ENCODE measurements around the gene TLCD2.

- TF ChIP-seq CTCF (IDR thresholded peaks at IDR 0.05) (no peak), POLR2A (IDR thresholded peaks at IDR 0.05) (no peak)
Observed at GRCh38 chr17:1743088-1743439, 32.9 kb upstream of the TLCD2 start.
